GM12878 (cell line): ENCODE data around the gene GLI1. TPM values are rescaled to one million over a fixed set of nuclear protein-coding genes. Genes with fewer than 3 reads are reported as not detected.

Source experiments
- ATAC-seq: fragments of 200-7000 bp; cut with Tn5 transposase; 3 replicates; pipeline ENCODE4 v1.9.1; 2020; ENCODE audit warnings: mild to moderate bottlenecking, moderate library complexity
- BruUV-seq: library from RNA; stranded (reverse); fragments of 400-500 nt; replicated peaks from 2 replicates; lab custom pipeline; 2021; lab: Mats Ljungman, UMichigan
- CTCF ChIA-PET: fragments of 300-600 bp; sonication (Branson Sonifier 250); formaldehyde crosslinking; extraction: SDS; loops from one replicate; lab custom pipeline; 2021; ENCODE audit warnings: inconsistent platforms; lab: Yijun Ruan, JAX
- POLR2A ChIA-PET: fragments of 350-600 bp; formaldehyde crosslinking; extraction: SDS; loops from one replicate; lab custom pipeline; 2021; ENCODE audit warnings: inconsistent platforms; lab: Charles Lee
- RAD21 ChIA-PET: fragments of 300-600 bp; sonication (Branson Sonifier 250); formaldehyde crosslinking; loops from one replicate; lab custom pipeline; 2023; ENCODE audit warnings: antibody characterized with exemption; ENCODE audit not compliant: unreplicated experiment; lab: Charles Lee
- SMC1A ChIA-PET: fragments of 300-600 bp; sonication (Branson Sonifier 250); formaldehyde crosslinking; loops from one replicate; lab custom pipeline; 2023; ENCODE audit not compliant: unreplicated experiment, uncharacterized antibody; lab: Charles Lee
- DNase-seq: peaks from one replicate; pipeline ENCODE4 v3.0.0-alpha.2; 2011; ENCODE audit warnings: low read depth, low spot score
- FAIRE-seq: peaks from 3 replicates; lab custom pipeline; 2011; peaks lifted over from hg19 to GRCh38; lab: Jason Lieb, UNC
- H2AFZ ChIP-seq: 2 replicates; pipeline ENCODE4 v1.6.0; 2011; ENCODE audit warnings: low read depth, low read length, control low read depth; ENCODE audit not compliant: control insufficient read depth
- H3K27ac ChIP-seq: 2 replicates; pipeline ENCODE4 v1.5.1; 2011; ENCODE audit warnings: control low read depth; ENCODE audit not compliant: control insufficient read depth, insufficient read depth
- H3K27me3 ChIP-seq, 2 experiments: replicated peaks in 1 of 2; 2 replicates each; pipeline versions ENCODE4 v1.6.0 to v1.6.1; 2011; ENCODE audit warnings: low read length in 1 of 2; ENCODE audit not compliant: control insufficient read depth in 2 of 2, insufficient read depth in 2 of 2
- H3K36me3 ChIP-seq, 2 experiments: 2 replicates each; pipeline ENCODE4 v1.5.1; 2011; ENCODE audit warnings: low read length in 1 of 2; ENCODE audit not compliant: control insufficient read depth in 2 of 2, insufficient read depth in 2 of 2
- H3K4me1 ChIP-seq: 2 replicates; pipeline ENCODE4 v1.6.1; 2011; ENCODE audit warnings: mild to moderate bottlenecking, low read length, moderate library complexity, mixed read lengths; ENCODE audit not compliant: control insufficient read depth, insufficient read depth
- H3K4me2 ChIP-seq: 2 replicates; pipeline ENCODE4 v1.6.0; 2011; ENCODE audit warnings: control low read depth; ENCODE audit not compliant: control insufficient read depth, insufficient read depth
- H3K4me3 ChIP-seq: fragments of 200-600 bp; sonication (generic); 2 replicates; pipeline ENCODE4 v1.5.1; 2016
- H3K79me2 ChIP-seq: 2 replicates; pipeline ENCODE4 v1.6.0; 2011; ENCODE audit warnings: low read length; ENCODE audit not compliant: control insufficient read depth, insufficient read depth
- H3K9ac ChIP-seq: 2 replicates; pipeline ENCODE4 v1.8.0; 2011; ENCODE audit warnings: low read length, control low read depth, mixed read lengths; ENCODE audit not compliant: control insufficient read depth, insufficient read depth
- H3K9me3 ChIP-seq: replicated peaks from 3 replicates; pipeline ENCODE4 v1.5.1; 2011; ENCODE audit warnings: mild to moderate bottlenecking, low read length; ENCODE audit not compliant: control insufficient read depth, insufficient read depth
- H4K20me1 ChIP-seq: 2 replicates; pipeline ENCODE4 v1.6.0; 2011; ENCODE audit not compliant: control insufficient read depth, insufficient read depth
- CBFB ChIP-seq: IDR thresholded peaks from 2 replicates; pipeline ENCODE4 v1.6.1; 2016; ENCODE audit warnings: antibody characterized with exemption, low read depth
- CHD2 ChIP-seq: IDR thresholded peaks from 2 replicates; pipeline ENCODE4 v1.6.1; 2011; ENCODE audit warnings: low read depth, low read length, improper control_type of control experiment, borderline replicate concordance
- GABPA ChIP-seq: IDR thresholded peaks from 2 replicates; pipeline ENCODE4 v1.6.1; 2014; ENCODE audit warnings: antibody characterized with exemption, low read depth, mild to moderate bottlenecking, inconsistent platforms
- MXI1 ChIP-seq: fragments of 150-350 bp; IDR thresholded peaks from 2 replicates; pipeline ENCODE4 v1.6.1; 2011; ENCODE audit warnings: low read depth, mild to moderate bottlenecking, inconsistent platforms, low read length, improper control_type of control experiment
- NFYB ChIP-seq: IDR thresholded peaks from 2 replicates; pipeline ENCODE4 v1.6.1; 2011; ENCODE audit warnings: low read depth, mild to moderate bottlenecking, low read length, improper control_type of control experiment, moderate library complexity; ENCODE audit not compliant: insufficient read depth
- PAX5 ChIP-seq: IDR thresholded peaks from 2 replicates; pipeline ENCODE4 v1.6.1; 2011; ENCODE audit warnings: low read depth, low read length, borderline replicate concordance
- POLR2A ChIP-seq: IDR thresholded peaks from 2 replicates; pipeline ENCODE4 v1.6.1; 2011; ENCODE audit warnings: low read depth, mild to moderate bottlenecking, low read length
- ZNF592 ChIP-seq: fragments of 450-650 bp; IDR thresholded peaks from 2 replicates; pipeline ENCODE4 v1.6.1; 2017; ENCODE audit warnings: mild to moderate bottlenecking, moderate library complexity
- WGBS: methylation state at CpG from one replicate; pipeline ENCODE4 v1.1.6; 2016; ENCODE audit warnings: low lambda C conversion rate; ENCODE audit not compliant: insufficient replicate concordance, insufficient coverage; ENCODE audit errors: missing lambda C conversion rate; 5-methylcytosine and 5-hydroxymethylcytosine counted together
- in situ Hi-C: fragments of 300-500 bp; cut with MboI; formaldehyde crosslinking; loops from 9 replicates; pipeline ENCODE4 v1.14.3; 2018; ENCODE audit warnings: mixed read lengths
- intact Hi-C: fragments of 100-400 bp; cut with micrococcal nuclease; formaldehyde crosslinking; loops from one replicate; pipeline ENCODE4 v1.14.2; 2022; ENCODE audit not compliant: unreplicated experiment
- polyA plus RNA-seq, 11 experiments: library from polyadenylated mRNA; depleted of rRNA in 4 of 11; unstranded in 6 of 11; stranded (reverse) in 5 of 11; fragments of >200 nt; fragmentation: Nextera tagmentation in 4 of 11; fragmentation: Illumina TruSeq in 1 of 11; extraction: Ambion mirVana in 4 of 11; extraction: Trizol in 1 of 11; gene quantifications; 1 replicate in 1 of 11; 2 replicates in 10 of 11; pipeline versions ENCODE4 v1.2.1 to v1.2.3, GENCODE V29; 2011 to 2016; ENCODE audit warnings: inconsistent platforms in 2 of 11, missing spikeins in 2 of 11, low read depth in 1 of 11
- total RNA-seq, 4 experiments: library from RNA; depleted of rRNA in 3 of 4; stranded (reverse); fragments of >200 nt in 3 of 4; fragmentation: Illumina TruSeq in 1 of 4; extraction: Trizol in 1 of 4; gene quantifications; 2 replicates each; pipeline versions ENCODE4 v1.2.1 to v1.2.3, GENCODE V29; 2013 to 2021

The GLI1 gene
- total and polyA plus RNA-seq, 10 of the 15 experiments (the other 5 are each of a cell fraction or from before 2014, with no cell fraction given), result 0.27 to 1.2 (median 0.49) TPM

GRCh38 chr12:57465030-57465746 is 5.6 kb downstream of the GLI1 start (continued):
- TF ChIP-seq ZNF592 (no peak), CHD2 (no peak), GABPA (no peak), CBFB (no peak)

- ChIA-PET SMC1A (interaction anchor here (1.0 to 1.8 kb wide), 2 partner anchors 11 to 176 kb away, joined by 3 to 5 read pairs; no protein-coding TSS in a partner anchor), CTCF (interaction anchor here (1.0 to 2.1 kb wide), 6 partner anchors 8 to 221 kb away, joined by 3 to 8 read pairs (median 3); partner anchors contain the start of gene INHBE), RAD21 (interaction anchor here (0.5 to 1.0 kb wide), 3 partner anchors 10 to 18 kb away, joined by 3 read pairs; partner anchors contain the start of gene INHBE), POLR2A (interaction anchor here (0.9 to 1.8 kb wide), 5 partner anchors 9 to 55 kb away, joined by 3 to 8 read pairs (median 4); partner anchors contain the start of genes ARHGAP9 and DDIT3)
- Histone ChIP-seq H3K4me2 (no peak overlapping the region), H3K9ac (no peak overlapping the region), H3K27ac (no peak overlapping the region), H4K20me1 (no peaks in the 10 kb centered on the region), H3K4me1 (peaks cover 24% of the 10 kb centered on the region), H3K27me3 (0 out of 4 replicates have a peak, but pooled peaks cover 0 to 3% of the 10 kb centered on the region in 2 experiments), H2AFZ (no peak overlapping the region), H3K36me3 (peaks cover 0 to 7% of the 10 kb centered on the region in 2 experiments; a peak in 1 of 4 replicates), H3K9me3 (no peaks in the 10 kb centered on the region), H3K79me2 (no peaks in the 10 kb centered on the region), H3K4me3 (no peak overlapping the region)
- 72% methylated on average over 14 of the region's 14 CpGs for WGBS
- FAIRE-seq (no peak), DNase-seq (no peak), ATAC-seq (no peak)
- no TSS peak for BruUV-seq
- TF ChIP-seq POLR2A (0 out of 2 replicates have a peak, but pooled peaks have one; percentile 33), MXI1 (no peak), PAX5 (no peak), NFYB (no peak)
- in situ Hi-C loops (no loop called here), intact Hi-C loops (no loop called here)
These were observed 6.3 kb downstream of the GLI1 start for GRCh38 chr12:57465747-57466505.
